HepG2 (cell line): Measurements from ENCODE around the gene CTIF. TPM values are rescaled to one million over a fixed set of nuclear protein-coding genes. Genes with fewer than 3 reads are reported as not detected.

Experiments
- CC2D1A ChIP-seq: sonication (generic); formaldehyde crosslinking; IDR thresholded peaks from 2 replicates; pipeline ENCODE4 v1.8.1; 2023; ENCODE audit warnings: mild to moderate bottlenecking, missing genetic modification reagents
- CCDC6 ChIP-seq: sonication (generic); formaldehyde crosslinking; IDR thresholded peaks from 2 replicates; pipeline ENCODE4 v1.8.1; 2022; ENCODE audit warnings: mild to moderate bottlenecking, missing genetic modification reagents, moderate library complexity
- DPF2 ChIP-seq: sonication (generic); formaldehyde crosslinking; IDR thresholded peaks from 2 replicates; pipeline ENCODE4 v1.4.0; 2020; ENCODE audit warnings: mild to moderate bottlenecking, low read depth, missing genetic modification reagents, borderline replicate concordance
- ETV5 ChIP-seq: IDR thresholded peaks from 2 replicates; pipeline ENCODE4 v1.6.1; 2018; ENCODE audit warnings: missing biosample characterization, missing genetic modification reagents, inconsistent platforms, borderline replicate concordance
- HDAC2 ChIP-seq: sonication (generic); formaldehyde crosslinking; IDR thresholded peaks from 2 replicates; pipeline ENCODE4 v1.4.0; 2020; ENCODE audit warnings: missing genetic modification reagents
- JDP2 ChIP-seq: sonication (generic); formaldehyde crosslinking; IDR thresholded peaks from 2 replicates; pipeline ENCODE4 v1.8.1; 2022; ENCODE audit warnings: missing genetic modification reagents, borderline replicate concordance
- KDM5B ChIP-seq: sonication (generic); formaldehyde crosslinking; IDR thresholded peaks from 2 replicates; pipeline ENCODE4 v1.4.0; 2020; ENCODE audit warnings: missing genetic modification reagents, mild to moderate bottlenecking, borderline replicate concordance
- POGZ ChIP-seq: sonication (generic); formaldehyde crosslinking; IDR thresholded peaks from 2 replicates; pipeline ENCODE4 v1.4.0; 2020; ENCODE audit warnings: mild to moderate bottlenecking, missing genetic modification reagents
- SOX6 ChIP-seq, 2 experiments: fragments of 450-650 bp in 1 of 2; sonication (generic) in 1 of 2; formaldehyde crosslinking in 1 of 2; IDR thresholded peaks; 2 replicates each; pipeline versions ENCODE4 v1.4.0 to v1.6.1; 2017 to 2020; ENCODE audit warnings: antibody characterized with exemption in 1 of 2, mild to moderate bottlenecking in 1 of 2, missing genetic modification reagents in 1 of 2
- WIZ ChIP-seq: sonication (generic); formaldehyde crosslinking; IDR thresholded peaks from 2 replicates; pipeline ENCODE4 v1.5.1; 2020; ENCODE audit warnings: mild to moderate bottlenecking, missing genetic modification reagents
- ZBTB25 ChIP-seq: IDR thresholded peaks from 2 replicates; pipeline ENCODE4 v1.6.1; 2018; ENCODE audit warnings: missing genetic modification reagents
- ZFAT ChIP-seq: sonication (generic); formaldehyde crosslinking; conservative IDR thresholded peaks from 2 replicates; pipeline ENCODE4 v1.8.1; 2023; ENCODE audit warnings: missing genetic modification reagents, inconsistent platforms
- ZNF34 ChIP-seq: sonication (generic); formaldehyde crosslinking; IDR thresholded peaks from 2 replicates; pipeline ENCODE4 v1.4.0; 2020; ENCODE audit warnings: mild to moderate bottlenecking, missing genetic modification reagents, borderline replicate concordance
- ZNF644 ChIP-seq: IDR thresholded peaks from 2 replicates; pipeline ENCODE4 v1.6.1; 2016; ENCODE audit warnings: low read depth
- ZNF749 ChIP-seq: sonication (generic); formaldehyde crosslinking; IDR thresholded peaks from 2 replicates; pipeline ENCODE4 v1.8.0; 2022; ENCODE audit warnings: mild to moderate bottlenecking, missing genetic modification reagents, moderate library complexity, borderline replicate concordance
- ZNF784 ChIP-seq: sonication (generic); formaldehyde crosslinking; IDR thresholded peaks from 2 replicates; pipeline ENCODE4 v1.5.1; 2020; ENCODE audit warnings: missing genetic modification reagents, mild to moderate bottlenecking, borderline replicate concordance
- ZNF792 ChIP-seq: IDR thresholded peaks from 2 replicates; pipeline ENCODE4 v1.6.1; 2016
- ZNF800 ChIP-seq: sonication (generic); formaldehyde crosslinking; IDR thresholded peaks from 2 replicates; pipeline ENCODE4 v1.4.0; 2020; ENCODE audit warnings: missing genetic modification reagents
- polyA plus RNA-seq, 8 experiments: library from polyadenylated mRNA; depleted of rRNA in 3 of 8; stranded (reverse) in 7 of 8; unstranded in 1 of 8; fragments of >200 nt; fragmentation: Illumina TruSeq in 4 of 8; extraction: Trizol in 4 of 8; gene quantifications; 2 replicates each; pipeline versions ENCODE4 v1.2.1 to v1.2.3, GENCODE V29; 2011 to 2016; ENCODE audit warnings: low read depth in 4 of 8, missing spikeins in 1 of 8, mixed read lengths in 1 of 8; ENCODE audit not compliant: insufficient read depth in 1 of 8
- total RNA-seq, 5 experiments: library from RNA; depleted of rRNA; stranded (reverse); fragments of >200 nt; fragmentation: Illumina TruSeq; extraction: Trizol; gene quantifications; 2 replicates each; pipeline ENCODE4 v1.2.3, GENCODE V29; 2016; ENCODE audit warnings: low read depth in 1 of 5
- TF ChIP-seq, protein P1 (sequence below): sonication (generic); formaldehyde crosslinking; IDR thresholded peaks from 2 replicates; pipeline ENCODE4 v1.8.0; 2022; ENCODE audit warnings: mild to moderate bottlenecking, missing genetic modification reagents
- TF ChIP-seq, protein P2 (sequence below): sonication (generic); formaldehyde crosslinking; IDR thresholded peaks from 2 replicates; pipeline ENCODE4 v1.4.0; 2020; ENCODE audit warnings: missing genetic modification reagents, mild to moderate bottlenecking, borderline replicate concordance

CTIF gene
- total and polyA plus RNA-seq, 2 of the 13 experiments (the other 11 are each of a cell fraction or from before 2014, with no cell fraction given) = 18.2 to 28.0 TPM

DNA sequence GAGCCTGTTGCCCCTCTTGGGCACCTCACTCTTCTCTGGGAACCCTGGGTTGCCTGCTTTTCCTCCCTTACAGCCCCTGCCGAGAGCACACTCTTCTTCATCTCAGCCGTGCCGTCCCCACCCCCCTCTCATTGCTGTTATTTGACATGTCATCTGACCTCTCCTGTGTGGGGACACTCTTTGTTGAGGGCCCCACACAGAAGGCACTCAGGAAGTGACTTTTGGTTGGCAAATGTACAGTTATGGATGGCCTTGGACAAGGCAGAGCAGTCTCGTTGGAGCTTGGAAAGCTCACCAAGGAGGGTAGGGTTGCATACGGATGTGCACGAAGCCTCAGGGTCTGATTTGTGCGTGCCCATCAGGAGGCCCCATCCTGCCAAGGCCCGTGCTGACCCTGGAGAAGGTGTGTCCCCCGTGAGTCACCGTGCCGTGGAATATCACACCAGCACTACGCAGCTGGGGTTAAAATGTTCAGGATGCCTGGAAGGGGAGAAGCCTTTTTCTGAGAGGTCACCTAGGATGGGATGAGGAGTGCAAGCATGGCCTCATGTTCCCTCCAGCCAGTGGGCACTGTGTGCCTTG, 93.9 kb downstream of the CTIF start (continued):
- TF ChIP-seq SOX6 (IDR thresholded peaks at IDR 0.05) = no peak
- peak; percentile 64 for TF ChIP-seq SOX6 (CRISPR knock-in tag; IDR thresholded peaks at IDR 0.05)
- TF ChIP-seq ZNF644 (CRISPR knock-in tag) = 0 out of 2 replicates have a peak, but pooled peaks have one; percentile 64
- no peak for TF ChIP-seq KDM5B (CRISPR knock-in tag)
- TF ChIP-seq ZNF34 (CRISPR knock-in tag) = no peak
- TF ChIP-seq ZNF749 = no peak
- no peak for TF ChIP-seq ZBTB25 (CRISPR knock-in tag)
- TF ChIP-seq CCDC6 = no peak
- TF ChIP-seq ETV5 (CRISPR knock-in tag) = peak; percentile 80; the same call in 1 of the 2 replicates
- peak; percentile 48; the same call in 1 of the 2 replicates for TF ChIP-seq DPF2 (CRISPR knock-in tag)
- TF ChIP-seq ZNF784 (CRISPR knock-in tag) = no peak
- no peak for TF ChIP-seq CC2D1A (CRISPR knock-in tag)
- no peak for TF ChIP-seq ZNF800
- peak; percentile 48; the same call in 1 of the 2 replicates for TF ChIP-seq HDAC2 (CRISPR knock-in tag)
- TF ChIP-seq JDP2 (CRISPR knock-in tag) = no peak
- no peak; the same call in 1 of the 2 replicates for TF ChIP-seq ZNF792 (CRISPR knock-in tag)
- no peak for TF ChIP-seq ZFAT (CRISPR knock-in tag)
- TF ChIP-seq, protein P1, sequence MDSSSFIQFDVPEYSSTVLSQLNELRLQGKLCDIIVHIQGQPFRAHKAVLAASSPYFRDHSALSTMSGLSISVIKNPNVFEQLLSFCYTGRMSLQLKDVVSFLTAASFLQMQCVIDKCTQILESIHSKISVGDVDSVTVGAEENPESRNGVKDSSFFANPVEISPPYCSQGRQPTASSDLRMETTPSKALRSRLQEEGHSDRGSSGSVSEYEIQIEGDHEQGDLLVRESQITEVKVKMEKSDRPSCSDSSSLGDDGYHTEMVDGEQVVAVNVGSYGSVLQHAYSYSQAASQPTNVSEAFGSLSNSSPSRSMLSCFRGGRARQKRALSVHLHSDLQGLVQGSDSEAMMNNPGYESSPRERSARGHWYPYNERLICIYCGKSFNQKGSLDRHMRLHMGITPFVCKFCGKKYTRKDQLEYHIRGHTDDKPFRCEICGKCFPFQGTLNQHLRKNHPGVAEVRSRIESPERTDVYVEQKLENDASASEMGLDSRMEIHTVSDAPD (CRISPR knock-in tag) = no peak
- TF ChIP-seq POGZ (CRISPR knock-in tag) = peak; percentile 59; the same call in 1 of the 2 replicates
- TF ChIP-seq WIZ (CRISPR knock-in tag) = peak; percentile 59; the same call in 1 of the 2 replicates
- TF ChIP-seq, protein P2, sequence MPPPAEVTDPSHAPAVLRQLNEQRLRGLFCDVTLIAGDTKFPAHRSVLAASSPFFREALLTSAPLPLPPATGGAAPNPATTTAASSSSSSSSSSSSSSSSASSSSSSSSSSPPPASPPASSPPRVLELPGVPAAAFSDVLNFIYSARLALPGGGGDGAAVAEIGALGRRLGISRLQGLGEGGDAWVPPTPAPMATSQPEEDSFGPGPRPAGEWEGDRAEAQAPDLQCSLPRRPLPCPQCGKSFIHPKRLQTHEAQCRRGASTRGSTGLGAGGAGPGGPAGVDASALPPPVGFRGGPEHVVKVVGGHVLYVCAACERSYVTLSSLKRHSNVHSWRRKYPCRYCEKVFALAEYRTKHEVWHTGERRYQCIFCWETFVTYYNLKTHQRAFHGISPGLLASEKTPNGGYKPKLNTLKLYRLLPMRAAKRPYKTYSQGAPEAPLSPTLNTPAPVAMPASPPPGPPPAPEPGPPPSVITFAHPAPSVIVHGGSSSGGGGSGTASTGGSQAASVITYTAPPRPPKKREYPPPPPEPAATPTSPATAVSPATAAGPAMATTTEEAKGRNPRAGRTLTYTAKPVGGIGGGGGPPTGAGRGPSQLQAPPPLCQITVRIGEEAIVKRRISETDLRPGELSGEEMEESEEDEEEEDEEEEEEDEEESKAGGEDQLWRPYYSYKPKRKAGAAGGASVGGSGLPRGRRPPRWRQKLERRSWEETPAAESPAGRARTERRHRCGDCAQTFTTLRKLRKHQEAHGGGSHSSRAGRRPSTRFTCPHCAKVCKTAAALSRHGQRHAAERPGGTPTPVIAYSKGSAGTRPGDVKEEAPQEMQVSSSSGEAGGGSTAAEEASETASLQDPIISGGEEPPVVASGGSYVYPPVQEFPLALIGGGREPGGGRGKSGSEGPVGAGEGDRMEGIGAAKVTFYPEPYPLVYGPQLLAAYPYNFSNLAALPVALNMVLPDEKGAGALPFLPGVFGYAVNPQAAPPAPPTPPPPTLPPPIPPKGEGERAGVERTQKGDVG (CRISPR knock-in tag) = no peak
